H9 (cell line): ENCODE data around the gene TMCO6. TPM values are rescaled to one million over a fixed set of nuclear protein-coding genes. Genes with fewer than 3 reads are reported as not detected.

Experiments used
- DNase-seq: peaks from one replicate; pipeline ENCODE4 v3.0.0-alpha.2; 2017
- H2AFZ ChIP-seq: one replicate; pipeline ENCODE4 v1.6.1; 2013; ENCODE audit warnings: mild to moderate bottlenecking, low read length, control low read depth, moderate library complexity
- H2AK5ac ChIP-seq: 2 replicates; pipeline ENCODE4 v1.6.1; 2013; ENCODE audit warnings: low read length, control low read depth, mixed read lengths; ENCODE audit not compliant: insufficient read length
- H2BK120ac ChIP-seq: one replicate; pipeline ENCODE4 v1.6.1; 2013; ENCODE audit warnings: low read depth, mild to moderate bottlenecking, low read length, control low read depth, inconsistent platforms; ENCODE audit not compliant: poor library complexity, severe bottlenecking
- H2BK12ac ChIP-seq: 2 replicates; pipeline ENCODE4 v1.6.1; 2013; ENCODE audit warnings: low read length, control low read depth, mixed read lengths, low read depth; ENCODE audit not compliant: insufficient read length
- H2BK15ac ChIP-seq: 2 replicates; pipeline ENCODE4 v1.6.1; 2013; ENCODE audit warnings: low read depth, low read length, control low read depth
- H2BK20ac ChIP-seq: one replicate; pipeline ENCODE4 v1.6.1; 2013; ENCODE audit warnings: low read depth, mild to moderate bottlenecking, low read length, control low read depth, inconsistent platforms; ENCODE audit not compliant: poor library complexity, severe bottlenecking
- H2BK5ac ChIP-seq: 2 replicates; pipeline ENCODE4 v1.6.1; 2013; ENCODE audit warnings: low read length, control low read depth, mixed read lengths; ENCODE audit not compliant: insufficient read length
- H3K14ac ChIP-seq: 2 replicates; pipeline ENCODE4 v1.6.1; 2013; ENCODE audit warnings: low read length, control low read depth; ENCODE audit not compliant: insufficient read depth
- H3K18ac ChIP-seq: 2 replicates; pipeline ENCODE4 v1.6.1; 2013; ENCODE audit warnings: low read depth, mild to moderate bottlenecking, mixed read lengths, low read length, control low read depth; ENCODE audit not compliant: insufficient read length
- H3K23ac ChIP-seq: 2 replicates; pipeline ENCODE4 v1.6.1; 2013; ENCODE audit warnings: low read length, control low read depth, mixed read lengths, low read depth; ENCODE audit not compliant: insufficient read length
- H3K23me2 ChIP-seq: 2 replicates; pipeline ENCODE4 v1.6.1; 2013; ENCODE audit warnings: low read depth, mild to moderate bottlenecking, mixed read lengths, low read length, control low read depth; ENCODE audit not compliant: insufficient read length, poor library complexity, severe bottlenecking
- H3K27ac ChIP-seq: 2 replicates; pipeline ENCODE4 v1.5.1; 2013; ENCODE audit warnings: low read length, control low read depth, mixed read lengths, low read depth; ENCODE audit not compliant: insufficient read length
- H3K27me3 ChIP-seq: 2 replicates; pipeline ENCODE4 v1.6.1; 2013; ENCODE audit warnings: low read length, control low read depth, inconsistent platforms; ENCODE audit not compliant: insufficient read depth
- H3K4ac ChIP-seq: 2 replicates; pipeline ENCODE4 v1.6.1; 2013; ENCODE audit warnings: low read depth, mild to moderate bottlenecking, control low read depth, inconsistent platforms, low read length, moderate library complexity
- H3K4me1 ChIP-seq: 2 replicates; pipeline ENCODE4 v1.6.1; 2013; ENCODE audit warnings: low read length, control low read depth, inconsistent platforms; ENCODE audit not compliant: insufficient read depth
- H3K4me2 ChIP-seq: 2 replicates; pipeline ENCODE4 v1.6.1; 2013; ENCODE audit warnings: low read length, control low read depth, mixed read lengths; ENCODE audit not compliant: insufficient read length, insufficient read depth
- H3K56ac ChIP-seq: 2 replicates; pipeline ENCODE4 v1.6.1; 2013; ENCODE audit warnings: low read depth, mild to moderate bottlenecking, mixed read lengths, low read length, control low read depth; ENCODE audit not compliant: insufficient read length
- H3K79me1 ChIP-seq: 2 replicates; pipeline ENCODE4 v1.6.1; 2013; ENCODE audit warnings: low read depth, mild to moderate bottlenecking, moderate library complexity, low read length, control low read depth, inconsistent platforms; ENCODE audit not compliant: insufficient read depth, poor library complexity, severe bottlenecking
- H3K79me2 ChIP-seq: 2 replicates; pipeline ENCODE4 v1.6.1; 2013; ENCODE audit warnings: low read length, control low read depth, inconsistent platforms; ENCODE audit not compliant: insufficient read depth
- H3K9ac ChIP-seq: 2 replicates; pipeline ENCODE4 v1.6.1; 2013; ENCODE audit warnings: low read length, control low read depth, mixed read lengths; ENCODE audit not compliant: insufficient read length; ENCODE audit errors: extremely low read depth
- H3K9me3 ChIP-seq: one replicate; pipeline ENCODE4 v1.6.1; 2013; ENCODE audit warnings: low read depth, low read length, inconsistent platforms; ENCODE audit not compliant: control insufficient read depth
- H3T11ph ChIP-seq: one replicate; pipeline ENCODE4 v1.6.1; 2013; ENCODE audit warnings: mild to moderate bottlenecking, low read length, control low read depth, inconsistent platforms
- H4K20me1 ChIP-seq: one replicate; pipeline ENCODE4 v1.6.1; 2013; ENCODE audit not compliant: control insufficient read depth, insufficient read length, insufficient read depth
- H4K5ac ChIP-seq: 2 replicates; pipeline ENCODE4 v1.6.1; 2013; ENCODE audit warnings: low read depth, mild to moderate bottlenecking, mixed read lengths, low read length, control low read depth; ENCODE audit not compliant: insufficient read length
- H4K8ac ChIP-seq: replicated peaks from 2 replicates; pipeline ENCODE4 v1.6.1; 2013; ENCODE audit warnings: low read length, control low read depth, mixed read lengths, low read depth; ENCODE audit not compliant: insufficient read length
- H4K91ac ChIP-seq: 2 replicates; pipeline ENCODE4 v1.6.1; 2013; ENCODE audit warnings: low read depth, mild to moderate bottlenecking, moderate library complexity, mixed read lengths, low read length, control low read depth; ENCODE audit not compliant: insufficient read length
- H3K27ac Mint-ChIP-seq, 3 experiments: 2 replicates in 2 of 3; 3 replicates in 1 of 3; pipeline ENCODE4 v1.8.0; 2020 to 2021; ENCODE audit warnings: mixed read lengths in 3 of 3, mild to moderate bottlenecking in 1 of 3, moderate library complexity in 1 of 3
- H3K27me3 Mint-ChIP-seq: 2 replicates; pipeline ENCODE4 v1.8.0; 2021; ENCODE audit warnings: low read depth, mild to moderate bottlenecking, moderate library complexity, mixed read lengths
- H3K36me3 Mint-ChIP-seq, 3 experiments: 2 replicates in 2 of 3; 3 replicates in 1 of 3; pipeline ENCODE4 v1.8.0; 2020 to 2021; ENCODE audit warnings: low read depth in 3 of 3, mixed read lengths in 3 of 3; ENCODE audit not compliant: insufficient read depth in 1 of 3
- H3K4me1 Mint-ChIP-seq, 2 experiments: 2 replicates each; pipeline ENCODE4 v1.8.0; 2020; ENCODE audit warnings: mixed read lengths in 2 of 2
- H3K4me3 Mint-ChIP-seq, 2 experiments: 2 replicates in 1 of 2; 3 replicates in 1 of 2; pipeline ENCODE4 v1.8.0; 2020 to 2021; ENCODE audit warnings: mild to moderate bottlenecking in 2 of 2, mixed read lengths in 2 of 2, moderate library complexity in 1 of 2
- H3K9me3 Mint-ChIP-seq, 2 experiments: 2 replicates in 1 of 2; 3 replicates in 1 of 2; pipeline ENCODE4 v1.8.0; 2020; ENCODE audit warnings: mild to moderate bottlenecking in 2 of 2, mixed read lengths in 2 of 2, moderate library complexity in 1 of 2
- WGBS: extraction: QIAGEN DNeasy Blood & Tissue Kit; methylation state at CpG from one replicate; pipeline ENCODE4 v1.1.7; 2013; ENCODE audit warnings: missing lambda C conversion rate, low lambda C conversion rate, mixed read lengths; ENCODE audit not compliant: insufficient read length; ENCODE audit errors: extremely low coverage; 5-methylcytosine and 5-hydroxymethylcytosine counted together
- total RNA-seq: library from RNA; stranded (reverse); gene quantifications from 2 replicates; pipeline ENCODE4 v1.2.1, GENCODE V29; 2021
- TF ChIP-seq, protein P1 (sequence below): fragments of 200-600 bp; sonication (generic); conservative IDR thresholded peaks from 3 replicates; pipeline ENCODE4 v1.8.0; 2021; ENCODE audit warnings: antibody characterized with exemption, mild to moderate bottlenecking

The TMCO6 gene
- total RNA-seq, 1 experiment from 2014 or later: 39.3 TPM

GRCh38 chr5:140642718-140643117, 3.5 kb downstream of the TMCO6 start:
- Histone ChIP-seq H2BK5ac (no peak overlapping the region), H3K9ac (no peak overlapping the region), H3K4me2 (no peak overlapping the region), H3K4me1 (no peaks in the 10 kb centered on the region), H3K27ac (no peak overlapping the region), H3K27me3 (no peaks in the 10 kb centered on the region), H3K56ac (no peak overlapping the region), H2BK20ac (no peak overlapping the region), H3K23ac (no peak overlapping the region), H2BK12ac (no peak overlapping the region), H3K14ac (no peak overlapping the region), H2BK15ac (no peak overlapping the region), H4K8ac (no peak overlapping the region), H2AFZ (no peak overlapping the region), H3K18ac (no peak overlapping the region), H2AK5ac (no peak overlapping the region), H3T11ph (no peak overlapping the region), H4K5ac (no peak overlapping the region), H4K91ac (no peak overlapping the region), H3K79me1 (no peaks in the 10 kb centered on the region), H4K20me1 (no peaks in the 10 kb centered on the region), H3K9me3 (no peaks in the 10 kb centered on the region), H2BK120ac (no peak overlapping the region), H3K4ac (no peak overlapping the region), H3K23me2 (peaks cover 12% of the 10 kb centered on the region), H3K79me2 (no peaks in the 10 kb centered on the region)
- H3K9me3 Mint-ChIP-seq: peaks cover 1 to 2% of the 10 kb centered on the region in 2 experiments; a peak in 2 of 5 replicates
- DNase-seq: no peak
- peaks cover 32 to 57% (median 56%) of the 10 kb centered on the region in 3 experiments for H3K36me3 Mint-ChIP-seq
- TF ChIP-seq, protein P1, sequence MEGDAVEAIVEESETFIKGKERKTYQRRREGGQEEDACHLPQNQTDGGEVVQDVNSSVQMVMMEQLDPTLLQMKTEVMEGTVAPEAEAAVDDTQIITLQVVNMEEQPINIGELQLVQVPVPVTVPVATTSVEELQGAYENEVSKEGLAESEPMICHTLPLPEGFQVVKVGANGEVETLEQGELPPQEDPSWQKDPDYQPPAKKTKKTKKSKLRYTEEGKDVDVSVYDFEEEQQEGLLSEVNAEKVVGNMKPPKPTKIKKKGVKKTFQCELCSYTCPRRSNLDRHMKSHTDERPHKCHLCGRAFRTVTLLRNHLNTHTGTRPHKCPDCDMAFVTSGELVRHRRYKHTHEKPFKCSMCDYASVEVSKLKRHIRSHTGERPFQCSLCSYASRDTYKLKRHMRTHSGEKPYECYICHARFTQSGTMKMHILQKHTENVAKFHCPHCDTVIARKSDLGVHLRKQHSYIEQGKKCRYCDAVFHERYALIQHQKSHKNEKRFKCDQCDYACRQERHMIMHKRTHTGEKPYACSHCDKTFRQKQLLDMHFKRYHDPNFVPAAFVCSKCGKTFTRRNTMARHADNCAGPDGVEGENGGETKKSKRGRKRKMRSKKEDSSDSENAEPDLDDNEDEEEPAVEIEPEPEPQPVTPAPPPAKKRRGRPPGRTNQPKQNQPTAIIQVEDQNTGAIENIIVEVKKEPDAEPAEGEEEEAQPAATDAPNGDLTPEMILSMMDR: no peak
- no peak overlapping the region for H3K27ac Mint-ChIP-seq
- peaks cover 2% of the 10 kb centered on the region; the same call in 1 of the 2 replicates for H3K27me3 Mint-ChIP-seq
- no peak overlapping the region for H3K4me3 Mint-ChIP-seq
- WGBS: no CpG with 5 or more reads among the region's 3 CpGs
- H3K4me1 Mint-ChIP-seq: peaks cover 19 to 30% of the 10 kb centered on the region in 2 experiments
